GM21786 (cell line): ENCODE results near the gene CCDC196.
A peak's percentile ranks its signal among the peaks of the same experiment; 100 is the strongest.
"Not testable (repeated sequence)": the region's sequence is repeated elsewhere in the genome, so short reads cannot be mapped to it uniquely, and the experiment has no call there.

Source experiments
- ATAC-seq: cut with Tn5 transposase; IDR thresholded peaks from one replicate; pipeline ENCODE4 v1.9.1; 2021; ENCODE audit not compliant: unreplicated experiment

The CCDC196 gene

GRCh38 chr14:66495218-66496098, 9.3 kb downstream of the CCDC196 start:
- peak; percentile 94 for ATAC-seq

GRCh38 chr14:66496188-66496807, 10.1 kb downstream of the CCDC196 start:
- ATAC-seq: no peak

GRCh38 chr14:66496911-66497310, 10.7 kb downstream of the CCDC196 start:
- ATAC-seq: no peak

- no peak for ATAC-seq
Observed at GRCh38 chr14:66498311-66498710, 12.1 kb downstream of the CCDC196 start.

GRCh38 chr14:66501592-66501991, 15.4 kb downstream of the CCDC196 start:
- ATAC-seq: no peak

GRCh38 chr14:66502836-66503235, 16.7 kb downstream of the CCDC196 start:
- ATAC-seq: not testable (repeated sequence)

GRCh38 chr14:66503532-66503931, 17.4 kb downstream of the CCDC196 start:
- no peak for ATAC-seq

- ATAC-seq: peak; percentile 12
Observed at GRCh38 chr14:66507181-66507721, 21.1 kb downstream of the CCDC196 start.

- ATAC-seq: peak; percentile 79
Observed at GRCh38 chr14:66507722-66508546, 21.8 kb downstream of the CCDC196 start, which contains the start of gene GPHN. Gene GPHN, plus strand, starts transcription at chr14:66508147.

GRCh38 chr14:66508547-66508845, 22.3 kb downstream of the CCDC196 start:
- ATAC-seq: no peak

- peak; percentile 25 for ATAC-seq
Observed at GRCh38 chr14:66508846-66509621, 22.9 kb downstream of the CCDC196 start.

GRCh38 chr14:66509874-66510273, 23.7 kb downstream of the CCDC196 start:
- no peak for ATAC-seq

GRCh38 chr14:66511849-66512248, 25.7 kb downstream of the CCDC196 start:
- no peak for ATAC-seq

GRCh38 chr14:66514213-66514612, 28.0 kb downstream of the CCDC196 start:
- ATAC-seq: no peak

GRCh38 chr14:66530526-66530925, 44.4 kb downstream of the CCDC196 start:
- ATAC-seq: no peak

GRCh38 chr14:66539034-66539433, 52.9 kb downstream of the CCDC196 start:
- no peak for ATAC-seq

- no peak for ATAC-seq
Observed at GRCh38 chr14:66540038-66540437, 53.9 kb downstream of the CCDC196 start.

- no peak for ATAC-seq
Observed at GRCh38 chr14:66541627-66542026, 55.5 kb downstream of the CCDC196 start.

GRCh38 chr14:66543996-66544395, 57.8 kb downstream of the CCDC196 start:
- ATAC-seq: no peak

- ATAC-seq: not testable (repeated sequence)
Observed at GRCh38 chr14:66545191-66545590, 59.0 kb downstream of the CCDC196 start.
